ENCODE data around the gene SMIM29. TPM values are rescaled to one million over a fixed set of nuclear protein-coding genes. Genes with fewer than 3 reads are reported as not detected.

Gene SMIM29
- polyA plus RNA-seq, 1 donor (not counting 4 experiments of a cell fraction or from before 2014, with no cell fraction given) = 27.4 TPM

DNA sequence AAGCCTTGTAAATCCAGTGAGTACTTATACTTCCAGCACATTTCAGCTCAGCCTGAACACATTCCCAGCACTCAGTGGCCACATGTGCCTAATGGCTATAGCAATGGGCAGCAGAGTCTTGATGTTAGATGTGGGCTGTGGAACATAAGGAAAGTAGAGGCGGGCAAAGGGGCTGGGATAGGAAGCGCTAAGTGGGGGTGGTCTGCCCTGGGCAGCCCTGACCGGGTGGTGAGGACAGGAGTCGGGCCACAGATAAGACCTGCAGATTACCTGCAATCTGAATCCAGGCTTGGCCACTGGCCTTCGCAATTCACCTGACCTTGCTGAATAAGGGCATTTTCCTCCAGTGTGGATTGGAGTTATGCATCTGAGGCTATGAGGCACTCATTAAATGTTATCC, 23.3 kb downstream of the SMIM29 start:
- Histone ChIP-seq H3K36me3 (ENCODE audit: control insufficient read depth in 2 of 2, extremely low read depth in 1 of 2, insufficient read depth in 2 of 2, low read length in 2 of 2) (no peaks in the 10 kb centered on the region), H3K9ac (ENCODE audit: control insufficient read depth, extremely low read depth, insufficient read depth, low read length) (no peak overlapping the region), H3K4me1 (ENCODE audit: control insufficient read depth, extremely low read depth, insufficient read depth, low read length) (peaks cover 49% of the 10 kb centered on the region), H3K27me3 (ENCODE audit: control insufficient read depth, extremely low read depth, insufficient read depth, low read length) (no peaks in the 10 kb centered on the region), H3K27ac (ENCODE audit: control insufficient read depth, insufficient read depth, low read length) (no peak overlapping the region), H3K4me2 (ENCODE audit: control insufficient read depth, extremely low read depth, insufficient read depth, low read depth, low read length) (no peak overlapping the region), H2AFZ (ENCODE audit: control insufficient read depth, low read length) (no peak overlapping the region), H3K79me2 (ENCODE audit: control insufficient read depth, insufficient read depth, low read length) (no peaks in the 10 kb centered on the region), H3K4me3 (ENCODE audit: control insufficient read depth in 2 of 3, extremely low read depth in 1 of 3, insufficient read depth in 2 of 3, low read depth in 1 of 3, low read length in 3 of 3) (no peak overlapping the region), H4K20me1 (ENCODE audit: control insufficient read depth, extremely low read depth, insufficient read depth, low read length) (no peaks in the 10 kb centered on the region), H3K9me3 (ENCODE audit: control insufficient read depth, low read depth, low read length) (no peaks in the 10 kb centered on the region), H3K9me1 (ENCODE audit: control insufficient read depth, extremely low read depth, insufficient read depth, low read length) (no peaks in the 10 kb centered on the region)
- dilution Hi-C loops (cut with MboI; ENCODE audit: extremely low pct_ligation_motif_present, low sequenced_read_pairs) = no loop called here
- DNase-seq (ENCODE audit: low read depth, low spot score) = no peak
- FAIRE-seq = no peak
- no peak for TF ChIP-seq EZH2 (IDR thresholded peaks at IDR 0.05; ENCODE audit: low read length)
- TF ChIP-seq, protein P1, sequence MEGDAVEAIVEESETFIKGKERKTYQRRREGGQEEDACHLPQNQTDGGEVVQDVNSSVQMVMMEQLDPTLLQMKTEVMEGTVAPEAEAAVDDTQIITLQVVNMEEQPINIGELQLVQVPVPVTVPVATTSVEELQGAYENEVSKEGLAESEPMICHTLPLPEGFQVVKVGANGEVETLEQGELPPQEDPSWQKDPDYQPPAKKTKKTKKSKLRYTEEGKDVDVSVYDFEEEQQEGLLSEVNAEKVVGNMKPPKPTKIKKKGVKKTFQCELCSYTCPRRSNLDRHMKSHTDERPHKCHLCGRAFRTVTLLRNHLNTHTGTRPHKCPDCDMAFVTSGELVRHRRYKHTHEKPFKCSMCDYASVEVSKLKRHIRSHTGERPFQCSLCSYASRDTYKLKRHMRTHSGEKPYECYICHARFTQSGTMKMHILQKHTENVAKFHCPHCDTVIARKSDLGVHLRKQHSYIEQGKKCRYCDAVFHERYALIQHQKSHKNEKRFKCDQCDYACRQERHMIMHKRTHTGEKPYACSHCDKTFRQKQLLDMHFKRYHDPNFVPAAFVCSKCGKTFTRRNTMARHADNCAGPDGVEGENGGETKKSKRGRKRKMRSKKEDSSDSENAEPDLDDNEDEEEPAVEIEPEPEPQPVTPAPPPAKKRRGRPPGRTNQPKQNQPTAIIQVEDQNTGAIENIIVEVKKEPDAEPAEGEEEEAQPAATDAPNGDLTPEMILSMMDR (optimal IDR thresholded peaks at IDR 0.05 in 1 of 3, IDR thresholded peaks at IDR 0.05 in 1 of 3, conservative IDR thresholded peaks at IDR 0.05 in 1 of 3; ENCODE audit: extremely low read depth in 1 of 3, insufficient read depth in 2 of 3, low read length in 3 of 3) = no peak

DNA sequence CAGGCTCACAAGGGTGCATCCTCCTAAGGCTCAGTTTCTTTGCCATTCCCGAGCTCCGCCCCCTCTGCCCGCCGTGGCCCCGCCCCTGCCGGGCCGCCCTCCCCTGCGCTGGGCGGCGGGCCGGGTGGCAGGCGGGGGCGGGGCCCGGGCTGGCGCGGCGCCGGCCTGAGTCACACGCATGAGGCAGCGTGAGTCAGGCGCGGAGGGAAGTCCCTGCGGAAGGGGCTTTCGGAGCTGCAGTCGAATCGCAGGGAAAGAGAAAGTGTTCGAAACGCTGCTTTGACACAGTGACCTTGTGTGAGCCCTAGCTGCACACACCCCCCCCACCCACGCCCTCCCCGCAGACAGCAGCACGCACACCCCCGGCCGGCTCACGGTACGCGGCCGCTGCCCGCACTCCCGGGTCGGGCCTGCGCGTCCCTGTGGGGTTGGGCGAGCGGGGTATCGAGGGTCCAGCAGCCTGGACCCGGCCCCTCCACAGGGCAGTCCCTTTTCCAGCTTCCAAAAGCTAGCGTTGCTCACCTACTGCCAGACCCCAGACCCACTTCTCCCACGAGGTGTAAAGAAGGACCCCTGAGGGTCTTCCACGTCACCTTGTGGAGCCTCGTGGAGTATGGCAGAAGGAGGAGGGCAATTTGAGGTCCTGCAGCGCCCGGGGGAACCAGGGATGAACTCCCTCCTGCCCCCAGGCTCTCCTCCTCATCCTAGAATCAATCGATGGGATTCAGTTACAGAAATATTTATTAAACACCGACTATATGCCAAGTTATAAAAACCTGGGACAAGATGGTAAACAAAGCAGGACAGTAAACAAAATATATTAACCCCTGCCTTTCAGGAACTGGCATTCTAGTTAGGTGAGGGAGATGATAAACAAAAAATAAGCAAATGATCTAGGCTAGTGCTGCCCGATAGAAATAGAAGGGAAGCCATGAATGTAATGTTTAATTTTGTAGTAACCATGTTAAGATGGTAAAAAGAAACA, 24.6 kb downstream of the SMIM29 start:
- Histone ChIP-seq H3K27me3 (ENCODE audit: control insufficient read depth, extremely low read depth, insufficient read depth, low read length) (no peaks in the 10 kb centered on the region), H3K79me2 (ENCODE audit: control insufficient read depth, insufficient read depth, low read length) (no peaks in the 10 kb centered on the region), H3K4me2 (ENCODE audit: control insufficient read depth, extremely low read depth, insufficient read depth, low read depth, low read length) (peak overlapping the region; percentile 94), H4K20me1 (ENCODE audit: control insufficient read depth, extremely low read depth, insufficient read depth, low read length) (no peaks in the 10 kb centered on the region), H3K9ac (ENCODE audit: control insufficient read depth, extremely low read depth, insufficient read depth, low read length) (peak overlapping the region; percentile 85), H3K36me3 (ENCODE audit: control insufficient read depth in 2 of 2, extremely low read depth in 1 of 2, insufficient read depth in 2 of 2, low read length in 2 of 2) (no peaks in the 10 kb centered on the region), H2AFZ (ENCODE audit: control insufficient read depth, low read length) (peak overlapping the region; percentile 98), H3K27ac (ENCODE audit: control insufficient read depth, insufficient read depth, low read length) (peak overlapping the region; percentile 93), H3K4me3 (ENCODE audit: control insufficient read depth in 2 of 3, extremely low read depth in 1 of 3, insufficient read depth in 2 of 3, low read depth in 1 of 3, low read length in 3 of 3) (peak overlapping the region; percentile 42 to 71 (median 53)), H3K9me3 (ENCODE audit: control insufficient read depth, low read depth, low read length) (no peaks in the 10 kb centered on the region), H3K4me1 (ENCODE audit: control insufficient read depth, extremely low read depth, insufficient read depth, low read length) (peaks cover 45% of the 10 kb centered on the region), H3K9me1 (ENCODE audit: control insufficient read depth, extremely low read depth, insufficient read depth, low read length) (no peaks in the 10 kb centered on the region)
- dilution Hi-C loops (cut with MboI; ENCODE audit: extremely low pct_ligation_motif_present, low sequenced_read_pairs) = no loop called here
- DNase-seq (ENCODE audit: low read depth, low spot score) = peak; percentile 76
- TF ChIP-seq, protein P1 (optimal IDR thresholded peaks at IDR 0.05 in 1 of 3, IDR thresholded peaks at IDR 0.05 in 1 of 3, conservative IDR thresholded peaks at IDR 0.05 in 1 of 3; ENCODE audit: extremely low read depth in 1 of 3, insufficient read depth in 2 of 3, low read length in 3 of 3) = no peak
- no peak for TF ChIP-seq EZH2 (IDR thresholded peaks at IDR 0.05; ENCODE audit: low read length)
- FAIRE-seq = no peak
